GM23338 (cell line): ENCODE measurements around the gene NUP43. TPM values are rescaled to one million over a fixed set of nuclear protein-coding genes. Genes with fewer than 3 reads are reported as not detected.
"Not testable (repeated sequence)": the region's sequence is repeated elsewhere in the genome, so short reads cannot be mapped to it uniquely, and the experiment has no call there.

Experiments
- ATAC-seq: fragments of 200-7000 bp; cut with Tn5 transposase; 3 replicates; pipeline ENCODE4 v1.9.1; 2020
- DNase-seq: peaks from one replicate; pipeline ENCODE4 v3.0.0-alpha.2; 2015; ENCODE audit warnings: low spot score
- H2AFZ ChIP-seq: fragments of 200-600 bp; sonication (generic); 2 replicates; pipeline ENCODE4 v1.8.0; 2016; ENCODE audit warnings: antibody characterized with exemption, mild to moderate bottlenecking, moderate library complexity
- H3F3A ChIP-seq: fragments of 200-600 bp; sonication (generic); replicated peaks from 2 replicates; pipeline ENCODE4 v1.8.0; 2017; ENCODE audit warnings: antibody characterized with exemption, mixed run types, low read depth
- H3K27ac ChIP-seq: fragments of 200-600 bp; sonication (generic); 2 replicates; pipeline ENCODE4 v1.6.1; 2016; ENCODE audit warnings: low read depth
- H3K27me3 ChIP-seq: fragments of 200-600 bp; sonication (generic); 2 replicates; pipeline ENCODE4 v1.8.0; 2016; ENCODE audit warnings: mild to moderate bottlenecking, mixed run types, moderate library complexity; ENCODE audit not compliant: insufficient read depth
- H3K36me3 ChIP-seq: fragments of 200-600 bp; sonication (generic); 2 replicates; pipeline ENCODE4 v1.8.0; 2016; ENCODE audit warnings: mild to moderate bottlenecking; ENCODE audit not compliant: insufficient read depth
- H3K4me1 ChIP-seq: fragments of 200-600 bp; sonication (generic); 2 replicates; pipeline ENCODE4 v1.8.0; 2016; ENCODE audit warnings: mild to moderate bottlenecking, moderate library complexity; ENCODE audit not compliant: insufficient read depth
- H3K4me2 ChIP-seq: fragments of 200-600 bp; sonication (generic); 2 replicates; pipeline ENCODE4 v1.7.1; 2017; ENCODE audit warnings: mixed run types
- H3K4me3 ChIP-seq: fragments of 200-600 bp; sonication (generic); 2 replicates; pipeline ENCODE4 v1.6.1; 2016; ENCODE audit warnings: mixed run types
- H3K79me2 ChIP-seq: fragments of 200-600 bp; sonication (generic); replicated peaks from 2 replicates; pipeline ENCODE4 v1.8.0; 2017; ENCODE audit warnings: mild to moderate bottlenecking; ENCODE audit not compliant: insufficient read depth
- H3K9me2 ChIP-seq: fragments of 200-600 bp; sonication (generic); 2 replicates; pipeline ENCODE4 v1.8.0; 2017; ENCODE audit not compliant: insufficient read depth
- H4K20me1 ChIP-seq: fragments of 200-600 bp; sonication (generic); replicated peaks from 2 replicates; pipeline ENCODE4 v1.8.0; 2017; ENCODE audit warnings: mild to moderate bottlenecking; ENCODE audit not compliant: insufficient read depth
- H3K27ac Mint-ChIP-seq: 2 replicates; pipeline ENCODE4 v1.8.0; 2020; ENCODE audit warnings: inconsistent platforms, mild to moderate bottlenecking, moderate library complexity, mixed read lengths
- H3K27me3 Mint-ChIP-seq: 3 replicates; pipeline ENCODE4 v1.8.0; 2022; ENCODE audit warnings: low read depth, mild to moderate bottlenecking, moderate library complexity, mixed read lengths, inconsistent platforms; ENCODE audit not compliant: insufficient read depth, poor library complexity
- H3K36me3 Mint-ChIP-seq: 3 replicates; pipeline ENCODE4 v1.8.0; 2021; ENCODE audit warnings: low read depth, mild to moderate bottlenecking, inconsistent platforms, moderate library complexity, mixed read lengths
- H3K4me1 Mint-ChIP-seq: 3 replicates; pipeline ENCODE4 v1.8.0; 2020; ENCODE audit warnings: mild to moderate bottlenecking, inconsistent platforms, mixed read lengths
- H3K4me3 Mint-ChIP-seq: 3 replicates; pipeline ENCODE4 v1.8.0; 2021; ENCODE audit warnings: moderate library complexity, mild to moderate bottlenecking, inconsistent platforms, mixed read lengths
- H3K9me3 Mint-ChIP-seq: 3 replicates; pipeline ENCODE4 v1.8.0; 2020; ENCODE audit warnings: moderate library complexity, mild to moderate bottlenecking, inconsistent platforms, mixed read lengths
- CREB1 ChIP-seq: fragments of 250-450 bp; sonication (Bioruptor Pico); IDR thresholded peaks from 2 replicates; pipeline ENCODE4 v1.5.0; 2020; ENCODE audit warnings: low read depth, mild to moderate bottlenecking, moderate library complexity
- EZH2 ChIP-seq: fragments of 200-600 bp; sonication (generic); IDR thresholded peaks from one replicate; pipeline ENCODE4 v1.8.0; 2017; ENCODE audit warnings: antibody characterized with exemption, mild to moderate bottlenecking, low read depth; ENCODE audit not compliant: unreplicated experiment
- EZH2phosphoT487 ChIP-seq: fragments of 200-600 bp; sonication (generic); IDR thresholded peaks from one replicate; pipeline ENCODE4 v1.8.1; 2018; ENCODE audit warnings: antibody characterized with exemption; ENCODE audit not compliant: unreplicated experiment
- NANOG ChIP-seq: IDR thresholded peaks from 2 replicates; pipeline ENCODE4 v1.6.1; 2016; ENCODE audit warnings: antibody characterized with exemption, borderline replicate concordance
- POLR2AphosphoS5 ChIP-seq: IDR thresholded peaks from 2 replicates; pipeline ENCODE4 v1.6.1; 2016; ENCODE audit warnings: antibody characterized with exemption, low read depth
- STAT1 ChIP-seq: IDR thresholded peaks from one replicate; pipeline ENCODE4 v1.6.1; 2016; ENCODE audit warnings: antibody characterized with exemption; ENCODE audit not compliant: unreplicated experiment
- ZNF114 ChIP-seq: fragments of 250-450 bp; sonication (Bioruptor Pico); IDR thresholded peaks from 2 replicates; pipeline ENCODE4 v1.5.0; 2020; ENCODE audit warnings: mild to moderate bottlenecking, moderate library complexity
- ZNF331 ChIP-seq: fragments of 250-450 bp; sonication (Bioruptor Pico); IDR thresholded peaks from 2 replicates; pipeline ENCODE4 v1.5.0; 2020; ENCODE audit warnings: low read depth, mild to moderate bottlenecking, moderate library complexity
- polyA plus RNA-seq: library from polyadenylated mRNA; unstranded; fragments of >200 nt; fragmentation: Nextera tagmentation; extraction: Ambion mirVana; gene quantifications from 2 replicates; pipeline ENCODE4 v1.2.1, GENCODE V29; 2016
- total RNA-seq: library from RNA; depleted of rRNA; stranded (reverse); fragments of >200 nt; shearing (Covaris generic); gene quantifications from 2 replicates; pipeline ENCODE4 v1.2.3, GENCODE V29; 2014

NUP43 gene
- total and polyA plus RNA-seq, 2 experiments from 2014 or later, result 23.4 to 71.8 TPM

DNA sequence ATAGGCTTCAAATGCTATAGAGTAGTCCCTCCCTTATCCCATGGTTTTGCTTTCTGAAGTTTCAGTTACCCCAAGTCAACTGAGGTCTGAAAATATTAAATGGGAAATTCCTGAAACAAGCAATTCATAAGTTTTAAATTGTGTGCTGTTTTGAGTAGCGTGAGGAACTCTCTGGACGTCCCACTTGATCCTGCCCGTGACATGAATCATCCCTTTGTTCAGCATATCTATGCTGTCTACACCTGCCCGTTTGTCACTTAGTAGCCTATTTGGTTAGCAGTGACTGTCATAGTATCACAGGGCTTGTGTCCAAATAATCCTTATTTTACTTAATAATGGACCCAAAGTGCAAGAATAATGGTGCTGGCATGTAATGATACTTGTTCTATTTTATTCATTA lies 8.2 kb upstream of the NUP43 start:
- TF ChIP-seq EZH2phosphoT487 (no peak), POLR2AphosphoS5 (no peak), CREB1 (no peak), EZH2 (no peak), ZNF114 (no peak)
- ATAC-seq (no peak), DNase-seq (no peak)
- peaks cover 6% of the 10 kb centered on the region for H3K27me3 Mint-ChIP-seq
- Histone ChIP-seq H3K36me3 (no peaks in the 10 kb centered on the region), H3K27ac (no peak overlapping the region), H3K4me1 (0 out of 2 replicates have a peak, but pooled peaks cover 8% of the 10 kb centered on the region), H3K27me3 (no peaks in the 10 kb centered on the region), H2AFZ (no peak overlapping the region), H4K20me1 (peaks cover 24% of the 10 kb centered on the region), H3K4me2 (no peak overlapping the region), H3F3A (peaks cover 7% of the 10 kb centered on the region; the same call in 1 of the 2 replicates), H3K9me2 (no peaks in the 10 kb centered on the region), H3K79me2 (peaks cover 94% of the 10 kb centered on the region), H3K4me3 (no peak overlapping the region)
- H3K27ac Mint-ChIP-seq, result no peak overlapping the region
- H3K4me3 Mint-ChIP-seq, result no peak overlapping the region
- no peaks in the 10 kb centered on the region for H3K36me3 Mint-ChIP-seq
- no peaks in the 10 kb centered on the region for H3K9me3 Mint-ChIP-seq
- peaks cover 5% of the 10 kb centered on the region; the same call in 2 of the 3 replicates for H3K4me1 Mint-ChIP-seq

DNA sequence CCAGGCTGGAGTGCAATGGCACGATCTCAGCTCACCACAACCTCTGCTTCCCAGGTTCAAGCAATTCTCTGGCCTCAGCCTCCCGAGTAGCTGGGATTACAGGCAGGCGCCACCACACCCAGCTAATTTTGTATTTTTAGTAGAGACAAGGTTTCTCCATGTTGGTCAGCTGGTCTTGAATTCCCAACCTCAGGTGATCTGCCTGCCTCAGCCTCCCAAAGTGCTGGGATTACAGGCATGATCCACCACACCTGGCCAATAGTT lies 7.0 kb upstream of the NUP43 start:
- not testable (repeated sequence) for H3K4me3 ChIP-seq, H3K4me2 ChIP-seq, H3K4me1 ChIP-seq, H3K27me3 Mint-ChIP-seq, H3K4me3 Mint-ChIP-seq, H3K9me3 Mint-ChIP-seq, H3K36me3 ChIP-seq, H3K27me3 ChIP-seq, H3K27ac ChIP-seq, DNase-seq, H3K4me1 Mint-ChIP-seq, H3K36me3 Mint-ChIP-seq, ATAC-seq, H2AFZ ChIP-seq, H3K9me2 ChIP-seq, H3K27ac Mint-ChIP-seq, H3F3A ChIP-seq
- H4K20me1 ChIP-seq, result peaks cover 21% of the 10 kb centered on the region
- peaks cover 81% of the 10 kb centered on the region for H3K79me2 ChIP-seq

DNA sequence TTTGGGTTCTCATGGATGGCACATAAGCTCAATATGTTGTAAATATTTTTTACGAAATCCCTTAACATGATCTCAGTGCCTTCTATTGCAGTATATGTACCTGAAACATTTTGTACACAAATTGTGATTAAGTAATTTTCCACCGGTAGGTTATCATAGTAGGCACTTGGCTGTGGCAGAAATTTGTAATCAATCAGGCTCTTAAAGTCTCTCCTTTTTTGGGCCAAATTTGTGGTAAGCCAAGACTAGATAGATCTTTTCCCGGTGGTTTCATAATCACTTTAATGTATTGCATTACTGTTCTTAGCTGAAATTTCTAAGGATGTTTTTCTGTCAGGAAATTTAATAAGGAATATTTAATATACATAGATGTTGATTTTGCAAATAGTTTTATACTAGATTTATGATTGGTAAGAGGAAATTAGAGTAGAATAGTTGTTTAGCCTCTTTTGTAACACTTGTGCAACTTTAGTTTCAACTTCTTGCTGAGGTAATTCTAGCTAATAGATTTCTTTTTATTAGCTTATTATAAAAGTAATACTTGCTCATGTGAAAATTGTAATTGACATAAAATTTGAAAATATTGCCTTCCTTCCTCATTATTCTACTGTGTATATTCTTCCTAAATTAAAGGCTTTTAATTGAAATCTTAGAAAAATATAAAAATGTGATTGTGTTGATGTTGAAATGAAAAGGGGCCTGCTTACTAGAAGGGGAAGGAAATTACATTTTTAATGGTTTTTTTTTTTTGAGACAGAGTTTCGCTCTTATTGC lies 6.5 kb upstream of the NUP43 start:
- peaks cover 6% of the 10 kb centered on the region for H3K27me3 Mint-ChIP-seq

DNA sequence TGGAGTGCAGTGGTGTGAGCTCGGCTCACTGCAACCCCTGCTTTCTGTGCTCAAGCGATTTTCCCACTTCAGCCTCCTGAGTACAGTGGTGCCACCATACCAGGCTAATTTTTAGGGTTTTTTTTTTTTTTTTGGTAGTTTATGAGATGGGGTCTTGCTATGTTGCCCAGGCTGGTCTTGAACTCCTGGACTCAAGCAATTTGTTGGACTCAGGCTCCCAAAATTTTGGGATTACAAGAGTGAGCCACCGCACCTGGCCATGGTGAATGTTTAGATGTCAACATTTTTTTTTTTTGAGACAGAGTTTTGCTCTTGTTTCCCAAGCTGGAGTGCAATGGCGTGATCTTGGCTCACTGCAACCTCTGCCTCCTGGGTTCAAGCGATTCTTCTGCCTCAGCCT lies 5.6 kb upstream of the NUP43 start:
- not testable (repeated sequence) for H2AFZ ChIP-seq, H3K27me3 ChIP-seq, H3K36me3 ChIP-seq, DNase-seq, H3K4me3 ChIP-seq, ATAC-seq, H3F3A ChIP-seq, H3K36me3 Mint-ChIP-seq, H3K4me2 ChIP-seq, H3K9me2 ChIP-seq, H3K4me1 ChIP-seq, H3K4me1 Mint-ChIP-seq, H3K9me3 Mint-ChIP-seq, H3K27ac Mint-ChIP-seq, H3K27ac ChIP-seq, H3K27me3 Mint-ChIP-seq
- Histone ChIP-seq H3K79me2 (peaks cover 68% of the 10 kb centered on the region), H4K20me1 (peaks cover 19% of the 10 kb centered on the region)
- peak overlapping the region; percentile 36; the same call in 1 of the 3 replicates for H3K4me3 Mint-ChIP-seq

More for the DNA sequence above, 6.5 kb upstream of the NUP43 start:
- H3K27me3 ChIP-seq, result no peaks in the 10 kb centered on the region
- H3K79me2 ChIP-seq, result peaks cover 76% of the 10 kb centered on the region
- DNase-seq (no peak), ATAC-seq (no peak)
- no peaks in the 10 kb centered on the region; the same call in 1 of the 2 replicates for H3K9me2 ChIP-seq
- Mint-ChIP-seq H3K27ac (no peak overlapping the region), H3K36me3 (no peaks in the 10 kb centered on the region), H3K4me1 (peaks cover 5% of the 10 kb centered on the region; the same call in 2 of the 3 replicates), H3K4me3 (no peak overlapping the region), H3K9me3 (no peaks in the 10 kb centered on the region; the same call in 2 of the 3 replicates)
- no peak overlapping the region for H2AFZ ChIP-seq
- no peaks in the 10 kb centered on the region for H3K36me3 ChIP-seq
- H3K4me1 ChIP-seq, result 0 out of 2 replicates have a peak, but pooled peaks cover 8% of the 10 kb centered on the region
- H3K4me3 ChIP-seq, result no peak overlapping the region
- no peak overlapping the region for H3K27ac ChIP-seq
- peaks cover 19% of the 10 kb centered on the region for H4K20me1 ChIP-seq
- TF ChIP-seq CREB1 (no peak), ZNF331 (CRISPR knock-in tag) (no peak), STAT1 (no peak), ZNF114 (no peak), EZH2phosphoT487 (no peak), NANOG (no peak), EZH2 (no peak)
- H3F3A ChIP-seq, result 0 out of 2 replicates have a peak, but pooled peaks cover 4% of the 10 kb centered on the region
- H3K4me2 ChIP-seq, result no peak overlapping the region
